GM18520 (cell line): Measurements from ENCODE around the gene HEXD.
"Not testable (repeated sequence)": the region's sequence is repeated elsewhere in the genome, so short reads cannot be mapped to it uniquely, and the experiment has no call there.

ENCODE experiments used
- ATAC-seq: cut with Tn5 transposase; IDR thresholded peaks from one replicate; pipeline ENCODE4 v1.9.1; 2021; ENCODE audit not compliant: unreplicated experiment

Gene HEXD

DNA sequence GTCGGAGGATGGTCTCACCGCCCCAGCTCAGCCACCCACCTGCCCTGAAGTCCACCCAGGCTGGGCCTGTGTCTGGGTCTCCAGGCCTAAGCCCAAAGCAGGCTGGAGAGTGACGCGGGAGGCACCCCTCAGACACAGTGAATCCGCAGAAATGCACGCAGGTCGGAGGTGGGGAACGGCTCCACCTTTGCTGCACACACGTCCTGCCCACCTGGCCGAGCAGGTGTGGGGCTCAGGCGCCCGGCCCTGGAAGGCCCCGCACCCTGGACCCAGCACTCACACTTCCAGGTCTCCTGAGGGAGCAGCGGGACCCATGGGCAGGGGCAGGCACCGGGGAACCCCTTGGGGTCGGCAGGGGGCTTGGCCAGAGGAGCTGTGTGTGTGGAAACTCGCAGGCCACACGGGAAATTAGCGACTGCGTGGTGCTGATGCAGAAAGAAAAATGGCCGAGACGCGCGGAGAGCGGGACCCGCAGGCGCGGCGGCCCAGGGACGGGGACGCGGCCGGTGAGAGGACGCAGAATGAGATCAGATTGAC, 21.8 kb downstream of the HEXD start:
- ATAC-seq, result no peak

- no peak for ATAC-seq
Observed at GRCh38 chr17:82440469-82440981, 22.4 kb downstream of the HEXD start.

DNA sequence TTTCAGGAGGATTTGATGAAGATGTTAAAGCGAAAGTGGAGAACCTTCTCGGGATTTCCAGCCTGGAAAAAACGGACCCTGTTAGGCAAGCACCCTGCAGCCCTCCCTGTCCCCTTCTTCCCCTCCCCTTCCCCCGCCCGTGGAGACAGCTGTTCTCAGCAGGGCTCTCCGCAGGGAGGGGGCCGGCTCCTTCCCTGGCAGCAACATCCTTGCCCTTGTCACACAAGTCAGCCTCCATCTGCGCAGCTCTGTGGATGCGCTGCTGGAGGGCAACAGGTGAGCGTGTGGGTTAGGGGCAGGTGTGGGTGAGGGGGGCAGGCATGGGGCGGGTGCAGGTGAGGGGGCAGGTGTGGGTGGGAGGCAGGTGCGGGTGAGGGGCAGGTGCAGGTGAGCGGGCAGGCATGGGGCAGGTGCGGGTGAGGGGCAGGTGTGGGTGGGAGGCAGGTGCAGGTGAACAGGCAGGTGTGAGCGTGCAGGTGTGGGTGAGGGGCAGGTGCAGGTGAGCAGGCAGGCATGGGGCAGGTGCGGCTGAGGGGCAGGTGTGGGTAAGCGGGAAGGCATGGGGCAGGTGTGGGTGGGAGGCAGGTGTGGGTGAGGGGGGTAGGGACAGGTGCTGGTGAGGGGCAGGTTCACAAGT, 23.0 kb downstream of the HEXD start:
- no peak for ATAC-seq

GRCh38 chr17:82441691-82442487, 23.7 kb downstream of the HEXD start:
- no peak for ATAC-seq

- no peak for ATAC-seq
Observed at GRCh38 chr17:82442643-82443464, 24.7 kb downstream of the HEXD start.

DNA sequence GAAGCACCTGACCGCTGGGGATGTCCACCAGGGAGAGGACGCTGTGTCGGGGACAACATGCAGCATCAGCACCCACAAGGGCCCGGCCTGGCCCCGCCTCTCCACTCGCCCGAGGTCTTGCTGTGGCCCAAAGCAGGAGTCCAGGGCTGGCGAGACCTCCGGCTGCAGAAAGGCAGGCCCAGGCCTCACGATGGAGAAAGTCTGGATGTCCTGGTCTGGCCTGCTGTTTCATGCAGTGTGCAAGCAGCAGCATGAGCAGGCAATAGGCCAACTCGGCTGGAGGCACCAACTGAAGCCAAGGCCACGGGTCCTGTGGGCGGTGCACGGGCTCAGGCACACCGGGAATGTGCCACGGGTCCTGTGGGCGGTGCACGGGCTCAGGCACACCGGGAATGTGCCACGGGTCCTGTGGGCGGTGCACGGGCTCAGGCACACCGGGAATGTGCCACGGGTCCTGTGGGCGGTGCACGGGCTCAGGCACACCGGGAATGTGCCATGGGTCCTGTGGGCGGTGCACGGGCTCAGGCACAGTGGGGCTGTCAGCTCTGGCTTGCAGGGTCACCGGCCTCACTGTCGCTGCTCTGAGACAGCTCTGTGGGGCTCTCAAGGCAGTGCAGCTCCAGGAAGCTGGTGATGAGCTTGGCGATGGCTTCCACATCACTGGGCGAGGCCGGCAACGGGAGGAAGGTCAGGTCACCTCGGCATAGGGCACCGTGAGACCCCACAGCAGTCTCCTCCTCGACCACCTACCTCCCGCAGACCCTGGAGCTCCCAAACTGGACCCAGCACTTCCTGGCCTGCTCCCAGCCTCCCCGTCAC, 25.5 kb downstream of the HEXD start:
- no peak for ATAC-seq

GRCh38 chr17:82444284-82444893, 26.2 kb downstream of the HEXD start:
- ATAC-seq, result no peak

DNA sequence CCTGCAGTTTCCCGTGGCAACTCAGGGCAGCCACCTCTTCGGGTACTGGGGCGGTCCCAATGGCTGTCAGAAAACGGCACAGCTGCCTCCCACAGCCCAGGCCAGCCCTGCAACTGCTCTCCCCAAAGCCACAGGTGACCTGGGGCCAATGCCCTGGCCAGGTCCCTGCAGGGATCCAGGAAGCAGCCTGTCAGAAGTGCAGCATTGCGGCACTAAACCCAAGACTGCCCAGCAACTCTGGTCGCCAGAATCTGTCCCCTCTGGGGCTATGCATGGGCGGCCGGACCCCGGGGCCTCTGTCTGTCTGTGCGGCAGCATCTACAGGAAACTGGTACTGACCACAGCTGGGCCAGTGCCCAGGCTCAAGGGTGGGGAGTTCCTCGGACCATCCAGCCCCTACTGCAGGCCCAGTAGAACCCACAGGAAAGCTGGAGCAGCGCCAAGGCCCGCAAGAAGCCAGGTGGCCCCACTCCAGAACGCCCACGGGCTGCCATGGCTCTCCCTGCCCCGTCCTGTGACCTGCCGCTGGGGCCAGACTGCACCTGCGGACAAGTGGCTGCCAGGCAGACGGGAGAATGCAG, 26.9 kb downstream of the HEXD start:
- ATAC-seq, result no peak

DNA sequence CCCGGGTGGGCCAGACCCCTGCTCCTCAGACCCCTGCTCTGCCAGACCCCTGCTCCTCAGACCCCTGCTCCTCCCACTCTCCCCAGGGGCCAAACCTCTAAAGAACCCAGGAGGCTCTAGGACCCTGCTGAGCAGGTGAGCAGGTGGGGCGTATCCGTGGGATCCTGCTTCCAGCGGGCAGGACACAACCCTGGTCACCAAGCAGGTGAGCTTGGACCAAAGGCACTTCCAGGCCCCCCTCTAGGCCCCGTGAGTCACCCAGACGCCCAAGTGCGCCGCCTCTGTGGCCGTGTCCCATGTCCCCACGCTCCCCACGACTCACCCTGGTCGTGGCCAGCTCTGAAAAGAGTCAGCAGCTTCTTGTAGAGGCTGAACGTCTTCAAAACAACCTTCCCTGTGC, 27.4 kb downstream of the HEXD start:
- ATAC-seq, result no peak

DNA sequence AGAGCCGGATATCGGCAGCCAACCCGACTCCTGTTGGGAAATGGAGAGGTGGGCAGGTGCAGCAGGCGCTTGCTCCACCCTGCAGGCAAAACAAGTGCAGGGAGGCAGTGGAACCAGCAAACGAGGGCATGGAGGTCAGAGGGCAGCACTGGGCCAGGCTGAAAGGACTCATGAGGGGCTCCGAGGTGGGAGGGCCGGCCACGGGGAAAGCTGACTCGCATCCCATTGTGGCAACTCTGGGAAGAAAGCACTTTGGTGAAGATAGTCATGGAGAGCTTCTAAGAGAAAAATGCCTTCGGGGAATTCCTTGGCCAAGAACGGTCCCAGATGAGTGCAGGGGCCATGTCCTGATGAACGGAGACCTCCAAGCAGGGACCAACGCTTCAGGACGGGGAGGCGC, 28.0 kb downstream of the HEXD start:
- ATAC-seq, result no peak

DNA sequence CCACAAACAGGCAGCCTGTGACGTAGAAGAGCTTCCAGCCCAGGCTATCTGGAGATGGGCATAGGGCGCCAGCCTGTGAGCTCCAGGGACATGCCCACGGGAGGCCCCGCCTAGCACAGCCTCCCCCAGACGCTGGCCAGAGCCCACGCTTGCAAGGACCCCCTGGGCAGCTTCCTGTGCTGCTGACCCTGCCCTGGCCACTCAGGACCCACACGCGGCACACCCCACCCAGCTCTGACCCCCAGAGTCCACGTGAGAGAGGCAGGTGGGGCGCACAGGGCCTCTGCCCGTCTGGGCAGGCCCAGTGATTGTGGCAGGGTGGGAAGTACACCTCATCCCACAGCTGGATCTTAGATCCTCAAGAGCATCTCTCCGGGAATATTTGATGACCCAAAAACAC, 28.5 kb downstream of the HEXD start:
- no peak for ATAC-seq

DNA sequence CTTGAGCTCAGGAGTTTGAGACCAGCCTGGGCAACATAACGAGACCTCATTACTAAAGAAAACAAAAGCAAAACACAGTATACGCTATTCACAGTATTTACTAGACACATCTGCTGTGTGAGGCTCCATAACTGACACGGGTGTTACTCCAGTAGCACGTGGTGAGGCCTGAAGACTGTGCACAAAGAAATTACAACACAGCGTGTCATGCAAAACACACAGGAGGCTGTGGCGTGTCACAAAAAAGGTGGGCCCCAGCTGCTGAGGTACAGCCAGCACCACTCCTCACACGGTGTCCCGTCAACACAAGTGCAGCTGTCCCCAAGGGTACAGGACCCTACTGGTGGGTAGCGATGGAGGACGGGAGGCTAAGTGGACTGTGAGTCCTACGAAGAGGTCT, 29.7 kb downstream of the HEXD start:
- no peak for ATAC-seq

DNA sequence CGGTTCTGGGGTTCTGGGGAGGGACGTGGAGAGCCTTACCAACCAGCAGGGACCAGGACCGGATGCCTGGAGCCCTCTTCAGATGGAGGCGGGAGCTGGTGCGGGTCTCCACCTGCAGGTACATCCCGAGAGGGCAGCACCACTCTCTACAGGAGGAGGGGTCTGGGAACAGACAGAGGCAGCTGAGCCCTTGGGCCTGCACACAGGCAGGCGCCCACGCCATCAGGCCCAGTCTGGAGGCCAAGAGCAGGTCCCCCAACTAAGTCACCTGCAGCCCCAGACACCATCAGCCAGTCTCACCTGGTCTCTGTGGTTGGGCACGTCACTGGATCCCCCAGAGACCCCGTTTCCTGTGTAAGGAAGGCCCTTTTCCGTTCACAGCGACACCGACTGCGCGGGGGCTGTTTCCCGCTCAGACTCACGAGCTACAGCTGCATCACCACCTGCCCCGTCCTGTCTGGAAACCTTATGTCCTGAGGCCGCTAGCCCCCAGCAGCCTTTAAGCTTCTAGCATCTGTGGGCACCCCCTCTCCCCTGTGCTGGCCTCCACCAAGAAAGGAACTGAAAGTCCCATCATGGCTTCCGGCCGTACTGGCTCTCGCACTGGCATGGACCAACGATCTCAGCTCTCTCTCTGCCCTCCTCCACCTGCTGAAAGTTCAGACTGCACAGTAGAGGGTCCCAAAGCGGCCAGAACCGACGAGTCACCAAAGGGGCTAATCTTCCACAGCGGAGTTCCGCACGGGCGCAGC, 31.2 kb downstream of the HEXD start:
- ATAC-seq, result no peak

DNA sequence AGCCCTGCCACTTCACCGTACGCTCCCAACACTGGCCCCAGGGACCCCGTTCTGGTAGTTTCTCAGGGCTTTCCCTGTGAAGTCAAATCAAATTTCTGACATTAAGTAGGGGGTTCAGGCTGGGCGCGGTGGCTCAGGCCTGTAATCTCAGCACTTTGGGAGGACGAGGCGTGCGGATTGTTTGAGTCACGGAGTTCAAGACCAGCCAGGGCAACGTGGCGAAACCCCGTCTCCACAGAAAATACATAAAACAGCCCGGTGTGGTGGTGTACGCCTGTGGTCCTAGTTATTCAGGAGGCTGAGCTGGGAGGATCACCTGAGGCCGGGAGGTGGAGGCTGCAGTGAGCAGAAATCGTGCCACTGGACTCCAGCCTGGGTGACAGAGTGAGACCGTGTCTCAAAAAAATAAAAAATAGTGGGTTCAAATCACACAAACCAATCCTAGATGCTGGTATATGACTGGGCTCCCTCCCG, 31.8 kb downstream of the HEXD start:
- ATAC-seq, result no peak

DNA sequence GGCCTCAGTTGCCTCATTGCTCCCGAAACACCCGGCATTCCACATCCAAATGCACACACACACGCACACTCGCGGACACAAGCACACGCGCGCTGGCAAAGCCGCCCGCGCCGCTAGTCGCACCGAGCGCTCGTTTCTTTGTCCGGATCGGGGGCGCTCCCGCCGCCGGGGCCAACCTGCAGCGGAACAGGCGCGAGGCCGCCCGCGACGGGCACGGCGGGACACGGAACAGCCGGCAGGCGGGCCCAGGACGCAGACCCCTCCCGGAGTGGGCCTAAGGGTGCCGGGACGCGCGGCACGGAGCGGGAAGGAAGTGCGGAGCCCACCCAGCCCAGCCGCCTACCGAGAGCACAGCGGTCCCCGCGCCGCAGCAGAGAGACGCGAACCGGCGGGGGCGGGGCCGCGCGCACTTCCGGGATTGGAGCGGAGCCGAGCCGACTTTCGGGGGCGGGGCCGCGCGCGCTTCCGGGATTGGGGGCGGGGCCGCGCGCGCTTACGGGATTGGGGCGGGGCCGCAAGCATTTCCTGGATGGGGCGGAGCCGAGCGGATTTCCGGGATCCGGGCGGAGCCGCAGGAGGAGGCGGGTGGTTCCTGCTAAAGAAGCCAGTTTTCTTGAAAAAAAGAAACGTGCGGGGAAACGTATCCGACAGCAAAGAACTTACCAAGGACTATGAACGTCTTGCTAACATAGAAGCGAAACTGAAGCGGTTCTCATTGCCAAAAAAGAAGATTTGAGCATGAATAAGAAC, 32.4 kb downstream of the HEXD start, which contains the start of gene CYBC1:
CYBC1 (minus strand) TSS at position 396 of the 750 bp plus-strand sequence. CDS start 1,498 bp downstream, outside the sequence.
- ATAC-seq, result peak; percentile 59

GRCh38 chr17:82452162-82452561, 34.0 kb downstream of the HEXD start:
- no peak for ATAC-seq

- not testable (repeated sequence) for ATAC-seq
Observed at GRCh38 chr17:82453151-82453550, 35.0 kb downstream of the HEXD start.

GRCh38 chr17:82453706-82454105, 35.6 kb downstream of the HEXD start:
- ATAC-seq, result not testable (repeated sequence)
